ENCODE measurements around the gene CAV3.

GRCh38 chr3:8793242-8793641 is 59.6 kb downstream of the CAV3 start:
- TF ChIP-seq POLR2A (IDR thresholded peaks at IDR 0.05) (no peak), CTCF (IDR thresholded peaks at IDR 0.05) (no peak)

Measured in lower leg skin (tissue), 3 donors.